ENCODE results near the gene TCF4.

- TF ChIP-seq CTCF (IDR thresholded peaks at IDR 0.05; ENCODE audit: insufficient read depth, low read length) (no peak), POLR2AphosphoS5 (IDR thresholded peaks at IDR 0.05; ENCODE audit: low read depth) (no peak), SPI1 (IDR thresholded peaks at IDR 0.05; ENCODE audit: borderline replicate concordance, low read depth) (no peak)
Measured at GRCh38 chr18:55272510-55273243, 315.3 kb downstream of the TCF4 start.

All from HL-60 (cell line).